ENCODE results near the gene GPR50.

GPR50 gene

DNA sequence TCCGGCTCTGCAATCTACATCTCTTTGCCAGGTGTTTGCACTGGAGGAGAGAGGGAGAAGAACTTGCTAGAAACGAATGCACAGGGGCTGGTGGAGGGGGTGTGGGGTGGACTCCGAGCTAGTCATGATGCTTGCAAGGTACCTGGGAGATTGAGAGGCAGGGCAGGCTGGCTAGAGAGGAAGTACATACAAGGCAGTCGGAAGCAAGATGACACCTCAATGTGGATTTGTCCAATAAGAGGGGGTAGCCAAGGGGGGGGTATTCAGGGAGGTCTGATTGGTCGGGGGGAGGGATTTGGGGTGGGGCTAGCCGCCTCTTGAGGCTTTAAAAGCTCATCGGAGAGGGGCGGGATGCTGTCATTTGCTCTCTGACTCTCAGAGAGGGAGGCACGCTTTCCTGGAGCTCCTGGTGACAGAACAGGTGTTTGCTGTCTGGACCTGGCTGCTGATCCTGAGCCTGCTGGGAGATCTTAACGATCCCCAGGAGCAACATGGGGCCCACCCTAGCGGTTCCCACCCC, at the start of gene GPR50:
Gene GPR50, plus strand, starts transcription at position 354 of the 520 bp plus-strand sequence. Its CDS starts 138 bp downstream, at position 492.
- in situ Hi-C loops (cut with MboI; ENCODE audit: low sequenced_read_pairs) = no loop called here

DNA sequence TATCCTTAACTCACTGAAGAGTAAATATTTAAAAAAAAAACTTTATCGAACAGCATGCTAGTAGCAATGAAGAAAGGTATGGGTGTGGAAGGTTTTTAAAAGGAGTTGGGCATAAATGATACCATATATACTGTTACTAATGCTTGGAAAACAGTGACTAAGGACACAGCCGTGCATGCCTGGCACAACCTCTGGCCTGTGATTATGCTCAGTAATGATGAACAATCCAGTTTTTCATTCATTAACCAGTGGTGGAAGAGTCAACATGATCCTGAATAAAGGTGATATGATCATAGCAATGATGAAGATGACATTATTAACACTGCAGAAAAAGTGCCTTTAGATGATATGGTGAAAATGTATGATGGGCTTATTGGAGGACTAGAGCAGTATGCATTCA, 43.9 kb upstream of the GPR50 start:
- in situ Hi-C loops (cut with MboI; ENCODE audit: low sequenced_read_pairs) = no loop called here

DNA sequence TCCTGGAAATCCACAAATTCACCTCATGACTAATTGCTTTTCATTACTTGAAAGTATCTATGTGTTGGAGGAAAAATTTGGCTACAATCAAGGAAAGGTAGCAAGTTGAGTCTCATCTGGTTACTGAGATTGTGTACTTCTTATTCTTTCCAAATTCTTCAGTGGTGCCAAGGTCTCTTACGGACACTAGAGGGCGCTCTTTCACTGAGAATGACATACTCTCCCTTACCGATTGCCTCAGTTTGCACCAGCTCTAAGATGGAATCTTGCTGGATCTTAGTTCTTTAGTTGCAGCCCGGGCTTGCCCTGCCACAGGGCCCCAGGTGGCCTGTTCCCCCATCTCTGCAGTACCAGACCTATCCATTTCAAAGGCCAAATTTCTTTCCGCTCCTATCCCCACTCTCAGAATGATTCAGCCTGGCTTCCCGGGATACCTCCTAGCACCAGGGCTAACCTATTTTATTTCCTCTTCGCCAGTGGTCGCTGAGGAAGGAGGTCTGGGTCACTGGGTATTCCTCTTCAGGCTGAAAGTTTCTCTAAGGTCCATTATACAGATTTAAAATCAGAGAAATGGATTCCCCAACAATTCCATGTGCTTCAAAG, 24.6 kb upstream of the GPR50 start:
- in situ Hi-C loops (cut with MboI; ENCODE audit: low sequenced_read_pairs) = no loop called here

DNA sequence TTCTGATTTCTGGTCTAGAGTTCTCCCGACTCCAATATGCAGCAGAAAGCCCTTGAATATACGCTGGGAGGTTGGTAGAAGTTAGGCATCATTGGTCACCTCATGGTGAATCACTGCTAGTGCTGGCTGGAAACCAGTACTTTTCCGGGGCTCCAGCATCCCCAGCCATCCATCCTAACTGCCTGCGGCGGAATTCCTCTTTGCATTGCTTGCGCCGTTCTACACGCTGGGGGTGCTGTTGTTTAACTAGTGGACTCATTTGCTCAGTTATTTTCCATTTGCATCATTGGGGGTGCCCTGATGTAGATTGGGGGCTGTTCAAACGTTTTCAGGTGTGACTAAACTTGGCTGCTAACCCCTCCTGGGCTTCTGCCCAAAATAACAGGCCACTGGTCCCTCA, 23.3 kb upstream of the GPR50 start:
- in situ Hi-C loops (cut with MboI; ENCODE audit: low sequenced_read_pairs) = no loop called here

DNA sequence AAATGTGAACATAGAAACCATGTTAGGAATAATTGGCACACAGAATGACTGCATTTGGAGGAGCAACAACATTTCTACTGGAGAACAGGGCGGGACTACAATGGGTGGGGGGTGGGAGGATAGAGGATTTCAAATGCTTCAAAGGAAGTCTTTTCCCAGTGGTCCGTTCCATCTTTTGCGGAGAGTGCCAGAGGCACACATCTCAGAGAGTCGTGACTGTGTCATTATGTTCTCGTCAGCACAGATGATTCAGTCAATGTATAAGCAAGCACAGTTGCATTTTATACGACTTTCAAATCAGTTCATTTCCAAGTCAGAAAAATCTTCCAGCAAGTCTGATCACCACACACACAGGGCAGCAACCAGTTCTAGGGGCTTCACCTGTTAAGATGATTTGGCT, 22.7 kb upstream of the GPR50 start:
- in situ Hi-C loops (cut with MboI; ENCODE audit: low sequenced_read_pairs) = no loop called here

DNA sequence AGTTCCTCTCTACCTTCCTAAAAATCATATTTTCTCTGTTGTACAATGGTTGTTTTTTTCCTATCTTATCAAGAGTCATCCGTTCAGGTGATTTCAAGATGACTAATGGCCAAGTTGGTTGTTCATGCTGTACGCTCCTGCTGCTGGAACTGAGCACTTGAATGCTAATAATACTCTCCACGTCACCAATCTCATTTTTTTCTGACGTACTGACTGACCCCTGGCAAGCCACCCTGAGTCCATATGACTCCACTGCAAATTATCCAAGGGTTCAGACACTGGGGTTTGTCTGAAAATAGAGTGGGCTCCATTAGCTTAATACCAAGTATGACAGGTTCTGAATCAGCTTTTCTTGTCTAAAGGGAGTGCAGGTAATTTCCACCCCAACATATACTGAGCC, 21.1 kb upstream of the GPR50 start:
- in situ Hi-C loops (cut with MboI; ENCODE audit: low sequenced_read_pairs) = no loop called here

DNA sequence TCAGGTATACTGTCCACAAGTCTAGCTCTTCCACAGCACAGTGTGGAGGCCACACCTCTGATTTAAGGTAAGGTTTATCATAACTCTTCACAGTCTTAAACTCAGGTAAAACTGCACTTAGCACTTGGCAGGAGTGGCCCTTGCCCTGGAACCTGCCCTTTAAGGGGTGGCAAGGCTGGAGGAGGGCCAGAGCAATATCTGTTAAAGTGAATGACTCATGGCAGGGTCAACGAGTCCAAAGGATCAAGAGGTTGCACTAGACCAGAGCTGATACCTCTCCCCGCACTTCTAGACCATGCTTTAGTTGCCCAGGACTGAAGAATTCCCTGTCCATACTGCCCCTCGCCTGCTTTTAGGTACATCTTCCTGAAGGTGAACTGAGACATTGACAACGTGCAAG, 14.7 kb upstream of the GPR50 start:
- in situ Hi-C loops (cut with MboI; ENCODE audit: low sequenced_read_pairs) = no loop called here

DNA sequence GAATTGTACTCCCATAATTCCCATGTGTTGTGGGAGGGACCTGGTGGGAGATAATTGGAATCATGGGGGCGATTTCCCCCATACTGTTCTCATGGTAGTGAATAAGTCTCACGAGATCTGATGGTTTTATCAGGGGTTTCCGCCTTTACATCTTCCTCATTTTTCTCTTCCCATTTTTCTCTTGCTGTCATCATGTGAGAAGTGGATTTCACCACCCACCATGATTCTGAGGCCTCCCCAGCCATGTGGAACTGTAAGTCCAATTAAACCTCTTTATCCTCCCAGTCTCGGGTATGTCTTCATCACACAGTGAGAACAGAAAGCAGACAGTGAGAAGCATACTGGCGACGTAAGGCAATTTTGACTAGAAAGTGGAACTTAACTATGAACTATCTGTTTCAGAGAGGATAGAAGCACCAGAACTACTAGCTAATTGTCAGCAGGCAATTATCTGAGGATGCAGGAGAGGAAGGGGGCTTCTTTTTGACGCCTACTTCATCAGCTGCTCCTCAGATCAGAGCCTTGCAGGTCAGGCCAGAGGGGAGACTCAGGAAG, 8.5 kb upstream of the GPR50 start:
- in situ Hi-C loops (cut with MboI; ENCODE audit: low sequenced_read_pairs) = no loop called here

DNA sequence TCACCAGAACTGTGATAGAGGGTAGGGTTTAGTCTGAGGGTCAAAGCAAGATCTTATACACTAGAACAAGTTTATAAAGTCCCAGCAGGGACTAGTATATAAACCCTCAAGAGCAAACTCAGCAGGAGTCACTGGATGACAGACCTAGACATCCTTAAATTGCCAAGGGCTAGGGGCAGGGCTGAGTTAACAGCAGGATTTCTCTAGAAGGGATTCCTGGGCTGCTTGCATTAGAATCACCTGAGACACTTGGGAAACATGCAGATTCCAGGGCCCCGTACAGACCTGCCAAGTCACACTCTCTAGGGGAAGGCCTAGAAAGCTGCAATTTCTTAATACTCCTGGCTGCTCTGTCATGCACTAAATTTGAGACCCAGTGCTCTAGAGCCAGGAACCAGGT, 6.6 kb upstream of the GPR50 start:
- in situ Hi-C loops (cut with MboI; ENCODE audit: low sequenced_read_pairs) = no loop called here

DNA sequence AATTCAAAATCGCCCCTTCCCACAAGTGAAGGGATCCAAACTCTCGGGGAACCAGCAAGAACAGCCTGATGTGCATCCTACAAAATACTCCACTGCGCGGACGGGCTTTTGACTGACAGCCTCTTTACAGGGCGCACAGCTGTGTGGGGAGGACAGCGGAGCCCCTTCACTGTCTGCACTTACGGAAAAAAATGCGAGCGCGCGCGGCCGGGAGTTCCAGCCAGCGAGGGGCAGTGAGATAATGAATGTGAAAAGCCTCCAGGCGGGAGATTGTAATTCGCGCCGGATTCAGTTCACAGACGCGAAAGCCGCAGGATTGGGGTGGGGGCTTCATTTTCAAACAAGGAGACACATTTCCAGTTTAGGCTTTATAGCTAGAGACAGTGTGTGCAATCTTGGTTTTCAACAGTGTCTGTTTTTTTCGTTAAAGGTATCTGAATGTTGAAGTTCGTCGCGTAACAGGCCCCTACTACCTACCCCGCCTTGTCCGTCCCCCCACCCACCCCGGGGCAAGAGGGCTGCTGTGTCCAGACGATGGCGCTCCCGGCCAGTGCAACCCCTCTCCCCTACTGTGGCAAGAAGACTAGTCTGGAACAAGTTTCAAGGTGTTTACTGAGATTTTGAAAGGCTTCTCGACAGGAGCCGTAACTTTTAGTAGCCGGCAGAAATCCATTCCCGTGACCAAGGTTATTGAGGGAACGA, 1.7 kb upstream of the GPR50 start:
- in situ Hi-C loops (cut with MboI; ENCODE audit: low sequenced_read_pairs) = no loop called here

DNA sequence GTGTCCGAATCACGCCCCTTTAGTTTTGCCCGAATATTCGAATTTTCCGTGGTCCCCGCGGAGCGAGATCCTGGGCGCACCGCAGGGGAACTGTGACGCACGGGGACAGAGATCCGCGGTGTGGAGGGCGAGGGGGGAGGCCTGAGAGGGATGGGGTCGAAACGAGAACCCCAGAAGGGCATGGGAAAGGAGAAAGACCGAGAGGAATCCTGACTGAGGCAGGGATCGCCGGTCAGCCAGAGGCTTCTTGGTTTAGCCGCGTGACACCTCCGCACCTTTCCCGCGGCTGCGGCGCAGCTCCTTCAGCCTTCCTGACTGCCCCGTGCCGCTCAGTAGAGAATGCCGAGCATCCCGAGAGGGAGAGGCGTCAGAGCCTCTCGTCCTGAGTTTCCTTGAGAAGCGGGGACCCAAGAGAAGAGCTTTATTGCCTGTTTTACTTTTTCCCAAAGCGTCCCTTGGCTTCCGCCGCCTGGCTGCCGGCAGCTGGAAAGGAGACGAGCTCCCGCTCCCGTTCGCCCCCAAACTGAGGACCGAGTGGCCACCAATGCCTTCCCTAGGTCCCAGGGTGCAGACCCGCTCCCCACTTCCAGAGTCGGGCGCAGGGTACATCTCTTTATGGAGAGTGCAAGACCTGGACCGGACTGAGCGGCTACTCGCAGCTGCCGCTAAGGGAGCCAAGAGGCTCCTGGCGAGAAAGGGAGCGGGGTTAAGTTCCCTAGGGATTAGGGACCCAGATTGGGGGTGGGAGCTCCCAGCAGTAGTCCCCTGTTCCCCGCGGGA, 911 bp upstream of the GPR50 start:
- in situ Hi-C loops (cut with MboI; ENCODE audit: low sequenced_read_pairs) = no loop called here

DNA sequence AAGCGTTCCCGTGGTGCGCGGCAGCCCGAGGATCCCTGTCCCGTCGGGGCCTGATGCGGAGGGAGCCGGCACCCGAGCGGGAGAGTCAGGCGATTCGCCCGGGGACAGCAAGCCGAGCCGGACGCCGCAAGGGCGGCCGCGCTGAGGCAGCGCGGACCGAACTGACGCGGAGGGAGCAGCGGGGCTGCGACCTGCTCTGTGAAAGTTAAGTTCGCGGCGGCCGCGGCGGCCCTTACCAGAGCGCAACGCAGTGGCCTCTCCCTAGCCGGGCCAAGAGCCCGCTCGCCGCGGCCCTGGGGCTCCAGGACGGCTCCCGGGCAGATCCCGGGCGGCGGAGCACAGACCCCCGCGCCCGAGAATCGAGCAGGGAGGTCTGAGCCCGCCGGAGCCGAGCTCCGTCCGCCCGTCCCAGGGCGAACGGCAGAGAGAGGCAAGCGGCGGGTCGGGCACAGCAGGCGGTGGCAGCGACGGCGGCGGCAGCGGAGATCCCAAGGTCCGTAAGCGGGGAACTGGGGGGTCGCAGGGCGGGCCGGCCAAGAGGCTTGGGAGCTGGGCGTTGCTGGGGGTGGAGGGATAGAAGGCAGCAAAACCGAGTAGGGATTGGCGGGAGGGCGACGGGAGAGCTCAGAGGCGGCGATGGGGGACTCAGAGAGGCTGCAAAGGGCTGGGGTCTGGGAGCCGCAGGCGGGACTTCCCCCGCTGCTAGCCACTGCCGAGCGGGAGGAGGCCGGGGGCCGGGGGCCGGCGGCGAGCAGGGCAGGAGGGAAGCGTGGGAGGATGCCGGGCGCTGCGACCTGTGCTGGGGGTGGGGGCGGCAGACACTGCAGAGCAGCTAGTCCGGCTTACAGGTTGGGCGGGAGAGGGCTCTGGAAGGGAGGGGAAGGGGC, 1.0 kb downstream of the GPR50 start:
- in situ Hi-C loops (cut with MboI; ENCODE audit: low sequenced_read_pairs) = no loop called here

DNA sequence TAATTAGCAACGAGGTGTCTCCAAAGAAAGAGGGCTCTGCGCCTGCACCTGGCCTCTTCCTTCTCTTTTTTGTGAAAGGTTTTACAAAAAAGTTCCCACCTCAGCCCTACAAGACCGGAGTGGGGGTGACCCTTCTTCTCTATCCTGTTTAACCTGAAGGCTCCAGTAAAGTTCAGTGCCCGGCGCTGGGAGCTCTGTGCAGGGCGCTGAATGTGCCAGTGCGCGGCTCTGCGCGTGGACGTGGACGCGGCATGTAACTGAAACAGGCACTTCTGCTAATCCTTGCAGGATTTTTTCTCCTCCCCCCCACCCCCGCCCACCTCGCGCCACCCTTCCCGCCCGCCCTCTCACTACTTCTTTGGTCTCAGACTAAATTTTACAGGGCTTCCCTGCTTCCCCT, 2.4 kb downstream of the GPR50 start:
- in situ Hi-C loops (cut with MboI; ENCODE audit: low sequenced_read_pairs) = no loop called here

DNA sequence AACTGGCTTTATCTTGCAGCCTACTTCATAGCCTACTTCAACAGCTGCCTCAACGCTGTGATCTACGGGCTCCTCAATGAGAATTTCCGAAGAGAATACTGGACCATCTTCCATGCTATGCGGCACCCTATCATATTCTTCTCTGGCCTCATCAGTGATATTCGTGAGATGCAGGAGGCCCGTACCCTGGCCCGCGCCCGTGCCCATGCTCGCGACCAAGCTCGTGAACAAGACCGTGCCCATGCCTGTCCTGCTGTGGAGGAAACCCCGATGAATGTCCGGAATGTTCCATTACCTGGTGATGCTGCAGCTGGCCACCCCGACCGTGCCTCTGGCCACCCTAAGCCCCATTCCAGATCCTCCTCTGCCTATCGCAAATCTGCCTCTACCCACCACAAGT, 4.0 kb downstream of the GPR50 start:
- in situ Hi-C loops (cut with MboI; ENCODE audit: low sequenced_read_pairs) = no loop called here

DNA sequence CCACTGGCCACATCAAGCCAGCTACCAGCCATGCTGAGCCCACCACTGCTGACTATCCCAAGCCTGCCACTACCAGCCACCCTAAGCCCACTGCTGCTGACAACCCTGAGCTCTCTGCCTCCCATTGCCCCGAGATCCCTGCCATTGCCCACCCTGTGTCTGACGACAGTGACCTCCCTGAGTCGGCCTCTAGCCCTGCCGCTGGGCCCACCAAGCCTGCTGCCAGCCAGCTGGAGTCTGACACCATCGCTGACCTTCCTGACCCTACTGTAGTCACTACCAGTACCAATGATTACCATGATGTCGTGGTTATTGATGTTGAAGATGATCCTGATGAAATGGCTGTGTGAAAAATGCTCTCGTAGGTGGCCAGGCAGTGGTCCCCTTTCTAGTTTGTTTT, 4.7 kb downstream of the GPR50 start:
- in situ Hi-C loops (cut with MboI; ENCODE audit: low sequenced_read_pairs) = no loop called here

DNA sequence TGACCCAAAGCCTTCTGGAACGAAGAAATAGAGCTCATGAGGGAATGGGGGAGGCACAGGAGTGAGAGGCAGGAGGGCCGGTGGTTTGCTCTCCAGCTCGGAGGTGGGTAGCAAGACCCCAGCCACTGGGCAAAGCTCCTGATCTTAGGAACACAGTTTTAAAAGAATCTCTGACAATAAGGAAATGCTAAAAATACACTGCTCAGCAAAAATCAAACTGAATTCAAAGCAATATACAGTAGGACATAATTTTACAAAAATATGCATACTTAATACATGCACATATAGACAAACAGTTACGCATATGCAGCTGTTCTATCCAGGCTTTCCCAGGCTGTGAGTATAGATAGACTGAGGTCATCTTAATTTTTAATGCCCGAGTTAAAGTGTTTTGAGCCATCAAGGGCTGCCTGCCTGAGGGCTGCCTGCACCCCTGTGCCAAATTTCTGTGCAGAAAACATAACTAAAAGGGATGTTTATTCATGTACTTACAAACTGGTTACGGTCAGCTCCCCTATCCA, 6.9 kb downstream of the GPR50 start:
- in situ Hi-C loops (cut with MboI; ENCODE audit: low sequenced_read_pairs) = no loop called here

DNA sequence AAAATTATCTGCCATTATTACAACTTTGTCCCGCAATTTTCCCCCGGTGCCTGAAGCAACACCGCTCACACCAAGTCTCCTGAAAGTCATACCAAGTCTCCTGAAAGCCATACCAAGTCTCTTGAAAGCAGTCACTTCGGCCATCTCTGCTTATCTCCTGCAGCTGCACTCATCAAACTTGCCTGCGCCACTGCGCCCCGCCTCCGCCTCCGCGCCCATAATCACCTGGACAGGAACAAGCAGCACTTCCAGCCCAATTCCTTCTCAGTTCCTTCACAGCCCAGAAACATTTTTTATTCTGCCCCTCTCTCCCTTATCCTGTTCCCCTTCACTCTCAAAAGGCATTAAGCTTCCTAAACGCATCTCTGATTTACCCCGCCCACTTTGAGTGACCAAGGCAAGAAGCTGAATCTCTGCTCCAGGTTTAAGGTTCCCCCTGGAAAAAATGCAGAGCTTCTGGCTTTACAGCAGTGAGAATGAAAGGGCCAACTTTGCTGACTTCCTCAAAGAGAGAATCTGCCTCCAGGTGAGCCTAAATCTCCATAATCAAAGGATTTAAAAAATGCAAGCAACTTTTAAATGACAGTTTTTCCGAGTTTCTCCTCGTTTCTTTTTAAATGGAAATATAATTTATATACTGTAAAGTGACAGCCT, 7.7 kb downstream of the GPR50 start:
- in situ Hi-C loops (cut with MboI; ENCODE audit: low sequenced_read_pairs) = no loop called here

DNA sequence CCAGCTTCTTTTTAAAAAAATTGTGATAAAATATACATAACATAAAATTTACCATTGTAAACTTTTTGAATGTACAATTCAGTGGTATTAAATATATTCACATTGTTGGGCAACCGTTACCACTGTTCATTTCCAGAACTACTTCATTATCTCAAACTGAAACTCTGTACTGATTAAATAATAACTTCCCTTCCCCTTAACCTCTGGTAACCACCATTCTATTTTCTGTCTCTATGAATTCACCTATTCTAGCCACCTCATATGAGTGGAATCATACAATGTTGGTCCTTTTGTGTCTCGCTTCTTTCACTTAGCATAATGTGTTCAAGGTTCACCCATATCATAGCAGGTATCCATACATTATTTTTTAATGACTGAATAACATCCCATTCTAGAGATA, 8.3 kb downstream of the GPR50 start:
- in situ Hi-C loops (cut with MboI; ENCODE audit: low sequenced_read_pairs) = no loop called here

DNA sequence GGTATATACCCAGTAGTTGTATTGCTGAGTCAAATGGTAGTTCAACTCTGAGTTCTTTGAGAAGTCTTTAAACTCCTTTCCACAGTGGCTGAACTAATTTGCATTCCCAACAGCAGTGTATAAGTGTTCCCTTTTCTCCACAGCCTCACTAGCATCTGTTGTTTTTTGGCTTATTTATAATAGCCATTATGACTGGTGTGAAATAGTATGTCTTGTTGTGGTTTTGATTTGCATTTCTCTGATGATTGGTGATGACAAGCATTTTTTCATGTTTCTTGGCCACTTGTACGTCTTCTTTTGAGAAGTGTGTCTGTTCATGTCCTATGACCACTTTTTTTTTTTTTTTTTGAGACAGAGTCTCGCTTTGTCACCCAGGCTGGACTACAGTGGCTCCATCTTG, 30.5 kb downstream of the GPR50 start:
- in situ Hi-C loops (cut with MboI; ENCODE audit: low sequenced_read_pairs) = no loop called here

DNA sequence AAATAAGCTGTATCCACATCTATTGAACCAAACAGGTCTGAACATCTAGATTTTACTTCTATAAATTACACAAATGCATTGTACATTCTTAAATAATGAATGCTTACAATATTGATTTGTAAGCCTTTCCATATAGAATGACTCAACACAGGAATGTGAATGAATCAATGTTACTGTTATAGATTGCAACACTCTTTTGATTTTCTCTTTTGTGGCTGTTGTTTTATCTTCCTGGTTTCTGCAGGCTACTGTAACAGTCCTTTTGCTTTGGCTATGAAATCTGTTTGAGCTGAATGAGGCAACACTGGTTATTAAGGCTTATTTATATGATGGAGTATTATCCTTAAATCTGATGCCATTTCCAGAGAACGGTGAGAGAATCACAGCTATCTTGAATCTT, 49.5 kb downstream of the GPR50 start:
- in situ Hi-C loops (cut with MboI; ENCODE audit: low sequenced_read_pairs) = no loop called here

Measured in hTERT RPE-1 (cell line).